HepG2 (cell line): Measurements from ENCODE around the gene SF3A2. TPM values are rescaled to one million over a fixed set of nuclear protein-coding genes. Genes with fewer than 3 reads are reported as not detected.

ENCODE experiments used
- BRD4 ChIP-seq: sonication (generic); formaldehyde crosslinking; IDR thresholded peaks from 2 replicates; pipeline ENCODE4 v1.4.0; 2020; ENCODE audit warnings: missing genetic modification reagents
- DMAP1 ChIP-seq: IDR thresholded peaks from 2 replicates; pipeline ENCODE4 v1.6.1; 2016
- HNRNPUL1 ChIP-seq: fragments of 200-400 bp; formaldehyde crosslinking; IDR thresholded peaks from 2 replicates; pipeline ENCODE4 v1.6.1; 2017; ENCODE audit warnings: low read depth, mild to moderate bottlenecking, low read length, moderate library complexity
- HOMEZ ChIP-seq: IDR thresholded peaks from 2 replicates; pipeline ENCODE4 v1.6.1; 2016; ENCODE audit warnings: low read depth
- NFKB2 ChIP-seq: sonication (generic); formaldehyde crosslinking; IDR thresholded peaks from 2 replicates; pipeline ENCODE4 v1.4.0; 2020; ENCODE audit warnings: missing genetic modification reagents, borderline replicate concordance
- POLR2AphosphoS2 ChIP-seq: IDR thresholded peaks from 2 replicates; pipeline ENCODE4 v1.6.1; 2011; ENCODE audit warnings: low read depth, low read length, improper control_type of control experiment
- RXRB ChIP-seq: IDR thresholded peaks from 2 replicates; pipeline ENCODE4 v1.6.1; 2016; ENCODE audit warnings: borderline replicate concordance, missing genetic modification reagents, missing compliant biosample characterization
- SKI ChIP-seq: fragments of 450-650 bp; IDR thresholded peaks from one replicate; pipeline ENCODE4 v1.6.1; 2018; ENCODE audit warnings: mild to moderate bottlenecking; ENCODE audit not compliant: partially characterized antibody
- TBX3 ChIP-seq: fragments of 450-650 bp; IDR thresholded peaks from 2 replicates; pipeline ENCODE4 v1.6.1; 2017; ENCODE audit warnings: antibody characterized with exemption, mild to moderate bottlenecking, inconsistent platforms, borderline replicate concordance
- ZNF121 ChIP-seq: sonication (generic); formaldehyde crosslinking; IDR thresholded peaks from 2 replicates; pipeline ENCODE4 v1.5.0; 2020; ENCODE audit warnings: mild to moderate bottlenecking, missing genetic modification reagents
- ZNF234 ChIP-seq: sonication (generic); formaldehyde crosslinking; conservative IDR thresholded peaks from 2 replicates; pipeline ENCODE4 v1.5.1; 2020; ENCODE audit warnings: mild to moderate bottlenecking, missing genetic modification reagents
- ZNF292 ChIP-seq: sonication (generic); formaldehyde crosslinking; IDR thresholded peaks from 2 replicates; pipeline ENCODE4 v1.8.1; 2022; ENCODE audit warnings: mild to moderate bottlenecking, low read depth, missing genetic modification reagents, borderline replicate concordance
- ZNF318 ChIP-seq: sonication (generic); formaldehyde crosslinking; IDR thresholded peaks from 2 replicates; pipeline ENCODE4 v1.4.0; 2020; ENCODE audit warnings: mild to moderate bottlenecking, missing genetic modification reagents
- ZNF614 ChIP-seq: IDR thresholded peaks from 2 replicates; pipeline ENCODE4 v1.6.1; 2018; ENCODE audit warnings: missing biosample characterization, missing genetic modification reagents, inconsistent platforms, borderline replicate concordance
- ZNF780A ChIP-seq: sonication (generic); formaldehyde crosslinking; IDR thresholded peaks from 2 replicates; pipeline ENCODE4 v1.8.0; 2022; ENCODE audit warnings: mild to moderate bottlenecking, missing genetic modification reagents, moderate library complexity
- ZNF878 ChIP-seq: sonication (generic); formaldehyde crosslinking; IDR thresholded peaks from 2 replicates; pipeline ENCODE4 v1.8.1; 2023; ENCODE audit warnings: mild to moderate bottlenecking, missing genetic modification reagents, moderate library complexity
- polyA plus RNA-seq, 8 experiments: library from polyadenylated mRNA; depleted of rRNA in 3 of 8; stranded (reverse) in 7 of 8; unstranded in 1 of 8; fragments of >200 nt; fragmentation: Illumina TruSeq in 4 of 8; extraction: Trizol in 4 of 8; gene quantifications; 2 replicates each; pipeline versions ENCODE4 v1.2.1 to v1.2.3, GENCODE V29; 2011 to 2016; ENCODE audit warnings: low read depth in 4 of 8, missing spikeins in 1 of 8, mixed read lengths in 1 of 8; ENCODE audit not compliant: insufficient read depth in 1 of 8
- total RNA-seq, 5 experiments: library from RNA; depleted of rRNA; stranded (reverse); fragments of >200 nt; fragmentation: Illumina TruSeq; extraction: Trizol; gene quantifications; 2 replicates each; pipeline ENCODE4 v1.2.3, GENCODE V29; 2016; ENCODE audit warnings: low read depth in 1 of 5
- TF ChIP-seq, protein P1 (sequence below): sonication (generic); formaldehyde crosslinking; IDR thresholded peaks from 2 replicates; pipeline ENCODE4; 2020; ENCODE audit warnings: missing genetic modification reagents, mild to moderate bottlenecking, borderline replicate concordance

The SF3A2 gene
- total and polyA plus RNA-seq, 2 of the 13 experiments (the other 11 are each of a cell fraction or from before 2014, with no cell fraction given), result 8.6 to 8.8 TPM

GRCh38 chr19:2266183-2266993 is 29.8 kb downstream of the SF3A2 start (continued):
- TF ChIP-seq ZNF318 (CRISPR knock-in tag) (no peak), TBX3 (no peak), ZNF234 (CRISPR knock-in tag) (no peak), SKI (no peak), HOMEZ (CRISPR knock-in tag) (no peak), ZNF292 (CRISPR knock-in tag) (peak; percentile 50; the same call in 1 of the 2 replicates), ZNF878 (CRISPR knock-in tag) (no peak), ZNF780A (CRISPR knock-in tag) (no peak), POLR2AphosphoS2 (no peak), NFKB2 (CRISPR knock-in tag) (peak; percentile 47; the same call in 1 of the 2 replicates), DMAP1 (CRISPR knock-in tag) (peak; percentile 71; the same call in 1 of the 2 replicates), RXRB (0 out of 2 replicates have a peak, but pooled peaks have one; percentile 39), HNRNPUL1 (no peak), ZNF121 (CRISPR knock-in tag) (0 out of 2 replicates have a peak, but pooled peaks have one; percentile 11), ZNF614 (CRISPR knock-in tag) (no peak), BRD4 (CRISPR knock-in tag) (no peak)
- TF ChIP-seq, protein P1, sequence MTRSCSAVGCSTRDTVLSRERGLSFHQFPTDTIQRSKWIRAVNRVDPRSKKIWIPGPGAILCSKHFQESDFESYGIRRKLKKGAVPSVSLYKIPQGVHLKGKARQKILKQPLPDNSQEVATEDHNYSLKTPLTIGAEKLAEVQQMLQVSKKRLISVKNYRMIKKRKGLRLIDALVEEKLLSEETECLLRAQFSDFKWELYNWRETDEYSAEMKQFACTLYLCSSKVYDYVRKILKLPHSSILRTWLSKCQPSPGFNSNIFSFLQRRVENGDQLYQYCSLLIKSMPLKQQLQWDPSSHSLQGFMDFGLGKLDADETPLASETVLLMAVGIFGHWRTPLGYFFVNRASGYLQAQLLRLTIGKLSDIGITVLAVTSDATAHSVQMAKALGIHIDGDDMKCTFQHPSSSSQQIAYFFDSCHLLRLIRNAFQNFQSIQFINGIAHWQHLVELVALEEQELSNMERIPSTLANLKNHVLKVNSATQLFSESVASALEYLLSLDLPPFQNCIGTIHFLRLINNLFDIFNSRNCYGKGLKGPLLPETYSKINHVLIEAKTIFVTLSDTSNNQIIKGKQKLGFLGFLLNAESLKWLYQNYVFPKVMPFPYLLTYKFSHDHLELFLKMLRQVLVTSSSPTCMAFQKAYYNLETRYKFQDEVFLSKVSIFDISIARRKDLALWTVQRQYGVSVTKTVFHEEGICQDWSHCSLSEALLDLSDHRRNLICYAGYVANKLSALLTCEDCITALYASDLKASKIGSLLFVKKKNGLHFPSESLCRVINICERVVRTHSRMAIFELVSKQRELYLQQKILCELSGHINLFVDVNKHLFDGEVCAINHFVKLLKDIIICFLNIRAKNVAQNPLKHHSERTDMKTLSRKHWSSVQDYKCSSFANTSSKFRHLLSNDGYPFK, result peak; percentile 55; the same call in 1 of the 2 replicates
